CD14-positive monocyte (primary cell): ENCODE measurements around the gene LRRC8A. TPM values are rescaled to one million over a fixed set of nuclear protein-coding genes. Genes with fewer than 3 reads are reported as not detected.
A peak's percentile ranks its signal among the peaks of the same experiment; 100 is the strongest.

Source experiments
- DNase-seq, 3 donors: peaks; one replicate each; pipeline ENCODE4 v3.0.0-alpha.2; 2011 to 2022
- H2AFZ ChIP-seq: 2 replicates; pipeline ENCODE4 v1.6.0; 2012; ENCODE audit warnings: mild to moderate bottlenecking, low read depth, low read length, inconsistent platforms; ENCODE audit not compliant: insufficient read depth, poor library complexity, severe bottlenecking
- H3K27ac ChIP-seq, 2 donors: 1 replicate in 1 of 2; 2 replicates in 1 of 2; pipeline ENCODE4 v1.5.1; 2012 to 2013; ENCODE audit warnings: low read length in 2 of 2, control low read depth in 1 of 2, inconsistent platforms in 1 of 2, low read depth in 1 of 2, mild to moderate bottlenecking in 1 of 2
- H3K27me3 ChIP-seq, 2 donors: one replicate each; pipeline versions ENCODE4 v1.6.0 to v1.6.1; 2011 to 2013; ENCODE audit warnings: low read length in 2 of 2; ENCODE audit not compliant: control insufficient read depth in 2 of 2, insufficient read depth in 2 of 2
- H3K36me3 ChIP-seq, 2 donors: replicated peaks in 1 of 2; 1 replicate in 1 of 2; 2 replicates in 1 of 2; pipeline versions ENCODE4 v1.5.1 to v1.6.1; 2012 to 2013; ENCODE audit warnings: low read length in 2 of 2, control low read depth in 1 of 2, inconsistent platforms in 1 of 2, mild to moderate bottlenecking in 1 of 2; ENCODE audit not compliant: insufficient read depth in 2 of 2, control insufficient read depth in 1 of 2
- H3K4me1 ChIP-seq, 2 donors: 1 replicate in 1 of 2; 2 replicates in 1 of 2; pipeline versions ENCODE4 v1.5.1 to v1.6.1; 2012 to 2013; ENCODE audit warnings: low read length in 2 of 2, control low read depth in 1 of 2, inconsistent platforms in 1 of 2, mild to moderate bottlenecking in 1 of 2, moderate library complexity in 1 of 2; ENCODE audit not compliant: insufficient read depth in 2 of 2, control insufficient read depth in 1 of 2
- H3K4me2 ChIP-seq: replicated peaks from 2 replicates; pipeline ENCODE3; 2012; ENCODE audit warnings: low read length, moderate library complexity, mild to moderate bottlenecking; ENCODE audit not compliant: poor library complexity, severe bottlenecking; ENCODE audit errors: extremely low read depth
- H3K4me3 ChIP-seq, 3 experiments: fragments of 200-600 bp in 1 of 3; sonication (generic) in 1 of 3; replicated peaks in 1 of 3; 1 replicate in 2 of 3; 2 replicates in 1 of 3; pipeline ENCODE4 v1.5.1; 2011 to 2013; ENCODE audit warnings: low read length in 3 of 3, mild to moderate bottlenecking in 3 of 3, control low read depth in 2 of 3, low read depth in 2 of 3, inconsistent platforms in 1 of 3, moderate library complexity in 1 of 3
- H3K79me2 ChIP-seq: 2 replicates; pipeline ENCODE4 v1.6.0; 2012; ENCODE audit warnings: mild to moderate bottlenecking, control low read depth, inconsistent platforms, low read length, moderate library complexity; ENCODE audit not compliant: insufficient read depth
- H3K9ac ChIP-seq: 2 replicates; pipeline ENCODE4 v1.6.0; 2017; ENCODE audit warnings: low read length, mild to moderate bottlenecking; ENCODE audit not compliant: insufficient read depth, poor library complexity, severe bottlenecking
- H3K9me3 ChIP-seq, 2 donors: replicated peaks in 1 of 2; 1 replicate in 1 of 2; 2 replicates in 1 of 2; pipeline versions ENCODE4 v1.5.1 to v1.6.1; 2012 to 2013; ENCODE audit warnings: low read length in 2 of 2, control low read depth in 1 of 2; ENCODE audit not compliant: control insufficient read depth in 1 of 2, insufficient read depth in 1 of 2
- H4K20me1 ChIP-seq: 2 replicates; pipeline ENCODE4 v1.6.0; 2012; ENCODE audit warnings: mild to moderate bottlenecking, low read length, control low read depth, moderate library complexity; ENCODE audit not compliant: insufficient read depth
- H3K27ac Mint-ChIP-seq, 7 donors: one replicate each; pipeline ENCODE4 v1.8.0; 2020; ENCODE audit warnings: mild to moderate bottlenecking in 7 of 7, mixed read lengths in 7 of 7, moderate library complexity in 6 of 7, inconsistent platforms in 2 of 7
- H3K27me3 Mint-ChIP-seq, 3 donors: one replicate each; pipeline ENCODE4 v1.8.0; 2021 to 2022; ENCODE audit warnings: low read depth in 3 of 3, mild to moderate bottlenecking in 3 of 3, mixed read lengths in 3 of 3, moderate library complexity in 3 of 3, inconsistent platforms in 1 of 3
- H3K36me3 Mint-ChIP-seq, 2 donors: one replicate each; pipeline ENCODE4 v1.8.0; 2020; ENCODE audit warnings: mixed read lengths in 2 of 2, inconsistent platforms in 1 of 2, mild to moderate bottlenecking in 1 of 2
- H3K4me1 Mint-ChIP-seq: one replicate; pipeline ENCODE4 v1.8.0; 2020; ENCODE audit warnings: mild to moderate bottlenecking, mixed read lengths
- H3K4me3 Mint-ChIP-seq, 2 donors: one replicate each; pipeline ENCODE4 v1.8.0; 2020; ENCODE audit warnings: mild to moderate bottlenecking in 2 of 2, mixed read lengths in 2 of 2, moderate library complexity in 1 of 2
- H3K9me3 Mint-ChIP-seq, 7 donors: one replicate each; pipeline ENCODE4 v1.8.0; 2020 to 2022; ENCODE audit warnings: mixed read lengths in 7 of 7, mild to moderate bottlenecking in 6 of 7, moderate library complexity in 6 of 7, inconsistent platforms in 2 of 7
- WGBS: methylation state at CpG from one replicate; pipeline ENCODE4 v1.1.5; 2013; ENCODE audit warnings: missing lambda C conversion rate; ENCODE audit not compliant: insufficient coverage; 5-methylcytosine and 5-hydroxymethylcytosine counted together
- intact Hi-C, 2 donors: fragments of 100-400 bp; cut with micrococcal nuclease; formaldehyde crosslinking; loops; one replicate each; pipeline versions ENCODE4 v1.15.0 to v1.15.1; 2023
- polyA plus RNA-seq, 3 donors: library from polyadenylated mRNA; depleted of rRNA in 1 of 3; unstranded in 2 of 3; stranded (reverse) in 1 of 3; fragments of 300-500 nt in 2 of 3; fragments of >200 nt in 1 of 3; fragmentation: Illumina TruSeq in 2 of 3; gene quantifications; 1 replicate in 2 of 3; 2 replicates in 1 of 3; pipeline ENCODE4 v1.2.3, GENCODE V29; 2012 to 2021
- TF ChIP-seq, protein P1 (sequence below): fragments of 200-600 bp; IDR thresholded peaks from one replicate; pipeline ENCODE4 v1.8.0; 2022; ENCODE audit warnings: antibody characterized with exemption, mild to moderate bottlenecking

The LRRC8A gene
- polyA plus RNA-seq, 3 donors = 7.8 to 10.8 (median 10.3) TPM

DNA sequence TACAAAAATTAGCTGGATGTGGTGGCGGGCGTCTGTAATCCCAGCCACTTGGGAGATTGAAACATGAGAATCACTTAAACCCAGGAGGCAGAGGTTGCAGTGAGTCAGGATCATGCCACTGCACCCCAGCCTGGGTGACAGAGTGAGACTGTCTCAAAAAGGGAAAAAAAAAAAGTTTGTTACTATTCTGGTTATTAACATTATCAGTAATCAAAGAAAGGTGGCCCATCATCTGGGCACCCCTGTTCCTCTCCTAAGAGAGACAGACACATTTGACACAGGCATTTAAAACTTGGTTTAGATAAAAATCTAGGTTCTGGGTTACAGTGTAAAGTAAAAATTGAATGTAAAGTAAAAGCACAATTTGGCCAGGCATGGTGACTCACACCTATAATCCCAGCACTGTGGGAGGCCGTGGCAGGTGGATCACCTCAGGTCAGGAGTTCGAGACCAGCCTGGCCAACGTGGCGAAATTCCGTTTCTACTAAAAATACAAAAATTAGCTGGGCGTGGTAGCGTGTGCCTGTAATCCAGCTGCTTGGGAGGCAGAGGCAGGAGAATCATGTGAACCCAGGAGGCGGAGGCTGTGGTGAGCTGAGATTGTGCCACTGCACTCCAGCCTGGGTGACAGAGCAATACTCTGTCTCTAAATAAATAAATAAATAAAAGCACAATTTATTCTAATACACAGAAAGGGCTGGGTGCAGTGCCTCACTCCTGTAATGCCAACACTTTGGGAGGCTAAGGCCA lies 22.1 kb downstream of the LRRC8A start:
- Histone ChIP-seq H3K27ac (no peak overlapping the region), H3K9me3 (no peaks in the 10 kb centered on the region), H3K79me2 (peaks cover 6% of the 10 kb centered on the region), H3K27me3 (no peaks in the 10 kb centered on the region), H2AFZ (no peak overlapping the region), H3K4me2 (no peak overlapping the region), H3K4me3 (no peak overlapping the region), H3K9ac (no peak overlapping the region), H4K20me1 (peaks cover 16% of the 10 kb centered on the region), H3K36me3 (peaks cover 18 to 26% of the 10 kb centered on the region in 2 donors), H3K4me1 (peaks cover 20 to 22% of the 10 kb centered on the region in 2 donors)
- H3K36me3 Mint-ChIP-seq = peaks cover 22 to 27% of the 10 kb centered on the region in 2 donors
- H3K9me3 Mint-ChIP-seq = peaks cover 0 to 1% (median 0%) of the 10 kb centered on the region in 7 donors
- 95% methylated on average over 4 of the region's 10 CpGs for WGBS
- intact Hi-C loops = no loop called here
- no peak overlapping the region for H3K4me3 Mint-ChIP-seq
- H3K27me3 Mint-ChIP-seq = peaks cover 0 to 8% (median 0%) of the 10 kb centered on the region in 3 donors
- DNase-seq = no peak
- TF ChIP-seq, protein P1, sequence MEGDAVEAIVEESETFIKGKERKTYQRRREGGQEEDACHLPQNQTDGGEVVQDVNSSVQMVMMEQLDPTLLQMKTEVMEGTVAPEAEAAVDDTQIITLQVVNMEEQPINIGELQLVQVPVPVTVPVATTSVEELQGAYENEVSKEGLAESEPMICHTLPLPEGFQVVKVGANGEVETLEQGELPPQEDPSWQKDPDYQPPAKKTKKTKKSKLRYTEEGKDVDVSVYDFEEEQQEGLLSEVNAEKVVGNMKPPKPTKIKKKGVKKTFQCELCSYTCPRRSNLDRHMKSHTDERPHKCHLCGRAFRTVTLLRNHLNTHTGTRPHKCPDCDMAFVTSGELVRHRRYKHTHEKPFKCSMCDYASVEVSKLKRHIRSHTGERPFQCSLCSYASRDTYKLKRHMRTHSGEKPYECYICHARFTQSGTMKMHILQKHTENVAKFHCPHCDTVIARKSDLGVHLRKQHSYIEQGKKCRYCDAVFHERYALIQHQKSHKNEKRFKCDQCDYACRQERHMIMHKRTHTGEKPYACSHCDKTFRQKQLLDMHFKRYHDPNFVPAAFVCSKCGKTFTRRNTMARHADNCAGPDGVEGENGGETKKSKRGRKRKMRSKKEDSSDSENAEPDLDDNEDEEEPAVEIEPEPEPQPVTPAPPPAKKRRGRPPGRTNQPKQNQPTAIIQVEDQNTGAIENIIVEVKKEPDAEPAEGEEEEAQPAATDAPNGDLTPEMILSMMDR = no peak
- H3K4me1 Mint-ChIP-seq = peaks cover 23% of the 10 kb centered on the region
- H3K27ac Mint-ChIP-seq = peak overlapping the region in 1 of 7 donors; percentile 20

DNA sequence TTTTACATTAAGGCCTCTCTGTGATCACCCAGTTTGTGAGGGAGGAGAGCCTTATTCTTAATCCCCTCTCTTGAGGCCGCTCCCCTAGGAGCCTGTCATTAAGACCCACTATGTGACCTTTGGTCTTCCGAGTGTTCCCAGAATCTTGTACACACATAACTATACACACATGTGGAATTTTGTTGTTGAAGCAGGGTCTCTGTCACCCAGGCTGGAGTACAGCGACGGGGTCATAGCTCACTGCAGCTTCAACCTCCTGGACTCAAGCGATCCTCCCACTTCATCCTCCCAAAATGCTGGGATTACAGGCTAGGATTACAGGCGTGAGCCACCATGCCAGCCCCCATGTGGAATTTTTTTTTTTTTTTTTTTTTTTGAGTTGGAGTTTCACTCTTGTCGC lies 24.0 kb downstream of the LRRC8A start:
- peaks cover 0 to 1% (median 0%) of the 10 kb centered on the region in 7 donors for H3K9me3 Mint-ChIP-seq
- Histone ChIP-seq H2AFZ (no peak overlapping the region), H3K4me2 (no peak overlapping the region), H3K4me1 (peaks cover 8 to 11% of the 10 kb centered on the region in 2 donors), H3K27me3 (no peaks in the 10 kb centered on the region), H3K36me3 (peaks cover 33 to 45% of the 10 kb centered on the region in 2 donors), H3K27ac (no peak overlapping the region), H4K20me1 (peaks cover 14% of the 10 kb centered on the region), H3K79me2 (peaks cover 6% of the 10 kb centered on the region), H3K9ac (no peak overlapping the region), H3K9me3 (no peaks in the 10 kb centered on the region), H3K4me3 (no peak overlapping the region)
- no CpG with 5 or more reads among the region's 7 CpGs for WGBS
- H3K4me1 Mint-ChIP-seq = peaks cover 10% of the 10 kb centered on the region
- intact Hi-C loops = no loop called here
- peaks cover 0 to 8% (median 0%) of the 10 kb centered on the region in 3 donors for H3K27me3 Mint-ChIP-seq
- no peak for DNase-seq
- TF ChIP-seq, protein P1 = no peak
- H3K36me3 Mint-ChIP-seq = peaks cover 36 to 42% of the 10 kb centered on the region in 2 donors
- no peak overlapping the region for H3K4me3 Mint-ChIP-seq
- no peak overlapping the region for H3K27ac Mint-ChIP-seq
